ENCODE results near the gene IMMT.

DNA sequence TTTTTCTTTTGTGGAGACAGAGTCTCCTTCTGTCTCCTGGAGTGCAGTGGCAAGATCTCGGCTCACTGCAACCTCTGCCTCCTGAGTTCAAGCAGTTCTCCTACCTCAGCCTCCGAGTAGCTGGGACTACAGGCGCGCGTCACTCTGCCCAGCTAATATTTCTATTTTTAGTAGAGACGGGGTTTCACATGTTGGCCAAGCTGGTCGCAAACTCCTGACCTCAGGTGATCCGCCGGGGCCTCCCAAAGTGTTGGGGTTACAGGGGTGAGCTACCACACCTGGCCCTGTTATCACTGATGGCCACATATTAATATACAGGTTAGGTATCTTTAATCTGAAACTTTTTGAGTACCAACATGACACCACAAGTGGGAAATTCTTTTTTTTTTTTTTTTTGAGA lies 7.4 kb upstream of the IMMT start:
- TF ChIP-seq CTCF (IDR thresholded peaks at IDR 0.05): no peak
- TF ChIP-seq ZFX (IDR thresholded peaks at IDR 0.05; ENCODE audit: borderline replicate concordance): no peak
